HepG2 (cell line): ENCODE measurements around the gene NCOA4. TPM values are rescaled to one million over a fixed set of nuclear protein-coding genes. Genes with fewer than 3 reads are reported as not detected.

ENCODE experiments used
- HCFC1 ChIP-seq: fragments of 150-350 bp; IDR thresholded peaks from 2 replicates; pipeline ENCODE4 v1.6.1; 2014; ENCODE audit warnings: low read depth, low read length
- KLF12 ChIP-seq: sonication (generic); formaldehyde crosslinking; IDR thresholded peaks from 2 replicates; pipeline ENCODE4 v1.4.0; 2020; ENCODE audit warnings: missing genetic modification reagents, borderline replicate concordance
- ONECUT2 ChIP-seq: sonication (generic); formaldehyde crosslinking; IDR thresholded peaks from 2 replicates; pipeline ENCODE4 v1.4.0; 2020; ENCODE audit warnings: missing genetic modification reagents
- RNF2 ChIP-seq: fragments of 450-650 bp; conservative IDR thresholded peaks from 2 replicates; pipeline ENCODE4 v1.6.1; 2016; ENCODE audit warnings: low read depth
- RNF219 ChIP-seq: sonication (generic); formaldehyde crosslinking; IDR thresholded peaks from 2 replicates; pipeline ENCODE4 v1.5.0; 2020; ENCODE audit warnings: mild to moderate bottlenecking, missing genetic modification reagents
- SRSF9 ChIP-seq: fragments of 200-400 bp; formaldehyde crosslinking; IDR thresholded peaks from 2 replicates; pipeline ENCODE4 v1.6.1; 2018; ENCODE audit warnings: borderline replicate concordance, mild to moderate bottlenecking, low read depth, low read length; ENCODE audit not compliant: insufficient read depth, poor library complexity, severe bottlenecking
- ZKSCAN5 ChIP-seq: sonication (generic); formaldehyde crosslinking; IDR thresholded peaks from 2 replicates; pipeline ENCODE4 v1.5.1; 2020; ENCODE audit warnings: mild to moderate bottlenecking, missing genetic modification reagents
- ZNF180 ChIP-seq: sonication (generic); formaldehyde crosslinking; IDR thresholded peaks from 2 replicates; pipeline ENCODE4 v1.4.0; 2020; ENCODE audit warnings: low read depth, missing genetic modification reagents, borderline replicate concordance
- ZNF260 ChIP-seq: sonication (generic); formaldehyde crosslinking; IDR thresholded peaks from 2 replicates; pipeline ENCODE4 v1.4.0; 2020; ENCODE audit warnings: missing genetic modification reagents, low read depth, mild to moderate bottlenecking, borderline replicate concordance
- ZNF382 ChIP-seq: sonication (generic); formaldehyde crosslinking; IDR thresholded peaks from 2 replicates; pipeline ENCODE4 v1.5.0; 2020; ENCODE audit warnings: missing genetic modification reagents, mild to moderate bottlenecking, borderline replicate concordance
- ZNF430 ChIP-seq: sonication (generic); formaldehyde crosslinking; IDR thresholded peaks from 2 replicates; pipeline ENCODE4 v1.9.0; 2021; ENCODE audit warnings: mild to moderate bottlenecking, missing genetic modification reagents
- ZNF614 ChIP-seq: IDR thresholded peaks from 2 replicates; pipeline ENCODE4 v1.6.1; 2018; ENCODE audit warnings: missing biosample characterization, missing genetic modification reagents, inconsistent platforms, borderline replicate concordance
- ZSCAN29 ChIP-seq: sonication (generic); formaldehyde crosslinking; conservative IDR thresholded peaks from 2 replicates; pipeline ENCODE4 v1.4.0; 2020; ENCODE audit warnings: mild to moderate bottlenecking, missing genetic modification reagents
- polyA plus RNA-seq, 8 experiments: library from polyadenylated mRNA; depleted of rRNA in 3 of 8; stranded (reverse) in 7 of 8; unstranded in 1 of 8; fragments of >200 nt; fragmentation: Illumina TruSeq in 4 of 8; extraction: Trizol in 4 of 8; gene quantifications; 2 replicates each; pipeline versions ENCODE4 v1.2.1 to v1.2.3, GENCODE V29; 2011 to 2016; ENCODE audit warnings: low read depth in 4 of 8, missing spikeins in 1 of 8, mixed read lengths in 1 of 8; ENCODE audit not compliant: insufficient read depth in 1 of 8
- total RNA-seq, 5 experiments: library from RNA; depleted of rRNA; stranded (reverse); fragments of >200 nt; fragmentation: Illumina TruSeq; extraction: Trizol; gene quantifications; 2 replicates each; pipeline ENCODE4 v1.2.3, GENCODE V29; 2016; ENCODE audit warnings: low read depth in 1 of 5
- TF ChIP-seq, protein P1 (sequence below): sonication (generic); formaldehyde crosslinking; IDR thresholded peaks from 2 replicates; pipeline ENCODE4 v1.5.0; 2020; ENCODE audit warnings: missing genetic modification reagents
- TF ChIP-seq, protein P2 (sequence below): fragments of 450-650 bp; IDR thresholded peaks from 2 replicates; pipeline ENCODE4 v1.6.1; 2017; ENCODE audit warnings: mild to moderate bottlenecking
- TF ChIP-seq, protein P3 (sequence below): sonication (generic); formaldehyde crosslinking; IDR thresholded peaks from 2 replicates; pipeline ENCODE4 v1.4.0; 2020; ENCODE audit warnings: missing genetic modification reagents, borderline replicate concordance

The NCOA4 gene
- total and polyA plus RNA-seq, 2 of the 13 experiments (the other 11 are each of a cell fraction or from before 2014, with no cell fraction given): 306 to 400 TPM

DNA sequence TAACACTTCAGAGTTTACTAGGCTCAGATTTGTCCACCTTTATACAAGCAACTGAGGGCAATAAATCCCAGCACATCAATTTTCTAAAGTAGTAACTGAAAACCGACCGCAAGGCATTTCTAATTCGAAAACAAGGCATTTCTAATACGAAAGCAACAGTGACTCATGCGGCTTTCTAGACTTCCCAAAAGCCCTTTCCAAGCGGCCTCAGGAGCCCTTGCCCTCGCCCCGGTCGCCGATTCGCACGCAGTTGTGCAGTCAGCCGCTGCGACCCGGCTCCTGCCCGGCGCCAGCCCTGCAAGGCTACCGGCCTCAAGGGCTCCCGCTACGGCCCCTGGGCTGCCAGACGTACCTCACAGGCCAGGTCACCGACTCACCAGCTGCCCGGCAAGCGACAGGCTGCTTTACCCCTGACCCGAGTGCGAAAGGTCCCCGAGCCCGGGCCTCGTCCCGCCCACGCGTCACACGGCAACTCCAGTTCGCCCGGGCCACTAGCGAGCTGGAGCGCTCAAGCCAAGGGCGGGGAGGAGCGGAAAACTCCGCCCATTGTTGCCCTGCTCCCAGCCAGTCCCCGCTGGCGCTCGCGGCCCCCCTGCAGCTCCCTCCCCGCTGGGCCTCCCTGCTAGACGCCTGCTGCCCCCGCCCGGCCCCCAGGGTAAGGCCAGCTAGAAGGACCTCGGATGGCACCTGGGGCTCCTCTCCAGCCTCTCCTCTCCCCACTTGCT lies 7.3 kb downstream of the NCOA4 start (continued):
- TF ChIP-seq, protein P1, sequence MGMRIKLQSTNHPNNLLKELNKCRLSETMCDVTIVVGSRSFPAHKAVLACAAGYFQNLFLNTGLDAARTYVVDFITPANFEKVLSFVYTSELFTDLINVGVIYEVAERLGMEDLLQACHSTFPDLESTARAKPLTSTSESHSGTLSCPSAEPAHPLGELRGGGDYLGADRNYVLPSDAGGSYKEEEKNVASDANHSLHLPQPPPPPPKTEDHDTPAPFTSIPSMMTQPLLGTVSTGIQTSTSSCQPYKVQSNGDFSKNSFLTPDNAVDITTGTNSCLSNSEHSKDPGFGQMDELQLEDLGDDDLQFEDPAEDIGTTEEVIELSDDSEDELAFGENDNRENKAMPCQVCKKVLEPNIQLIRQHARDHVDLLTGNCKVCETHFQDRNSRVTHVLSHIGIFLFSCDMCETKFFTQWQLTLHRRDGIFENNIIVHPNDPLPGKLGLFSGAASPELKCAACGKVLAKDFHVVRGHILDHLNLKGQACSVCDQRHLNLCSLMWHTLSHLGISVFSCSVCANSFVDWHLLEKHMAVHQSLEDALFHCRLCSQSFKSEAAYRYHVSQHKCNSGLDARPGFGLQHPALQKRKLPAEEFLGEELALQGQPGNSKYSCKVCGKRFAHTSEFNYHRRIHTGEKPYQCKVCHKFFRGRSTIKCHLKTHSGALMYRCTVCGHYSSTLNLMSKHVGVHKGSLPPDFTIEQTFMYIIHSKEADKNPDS (CRISPR knock-in tag): no peak
- TF ChIP-seq ZKSCAN5: peak; percentile 71
- no peak for TF ChIP-seq RNF2
- no peak for TF ChIP-seq ZNF180
- peak; percentile 92 for TF ChIP-seq ZNF430 (CRISPR knock-in tag)
- peak; percentile 74; the same call in 1 of the 2 replicates for TF ChIP-seq ZSCAN29
- TF ChIP-seq SRSF9: no peak
- TF ChIP-seq HCFC1: no peak
- no peak for TF ChIP-seq ZNF382 (CRISPR knock-in tag)
- TF ChIP-seq ZNF614 (CRISPR knock-in tag): peak; percentile 79; the same call in 1 of the 2 replicates
- TF ChIP-seq RNF219 (CRISPR knock-in tag): no peak
- TF ChIP-seq, protein P2, sequence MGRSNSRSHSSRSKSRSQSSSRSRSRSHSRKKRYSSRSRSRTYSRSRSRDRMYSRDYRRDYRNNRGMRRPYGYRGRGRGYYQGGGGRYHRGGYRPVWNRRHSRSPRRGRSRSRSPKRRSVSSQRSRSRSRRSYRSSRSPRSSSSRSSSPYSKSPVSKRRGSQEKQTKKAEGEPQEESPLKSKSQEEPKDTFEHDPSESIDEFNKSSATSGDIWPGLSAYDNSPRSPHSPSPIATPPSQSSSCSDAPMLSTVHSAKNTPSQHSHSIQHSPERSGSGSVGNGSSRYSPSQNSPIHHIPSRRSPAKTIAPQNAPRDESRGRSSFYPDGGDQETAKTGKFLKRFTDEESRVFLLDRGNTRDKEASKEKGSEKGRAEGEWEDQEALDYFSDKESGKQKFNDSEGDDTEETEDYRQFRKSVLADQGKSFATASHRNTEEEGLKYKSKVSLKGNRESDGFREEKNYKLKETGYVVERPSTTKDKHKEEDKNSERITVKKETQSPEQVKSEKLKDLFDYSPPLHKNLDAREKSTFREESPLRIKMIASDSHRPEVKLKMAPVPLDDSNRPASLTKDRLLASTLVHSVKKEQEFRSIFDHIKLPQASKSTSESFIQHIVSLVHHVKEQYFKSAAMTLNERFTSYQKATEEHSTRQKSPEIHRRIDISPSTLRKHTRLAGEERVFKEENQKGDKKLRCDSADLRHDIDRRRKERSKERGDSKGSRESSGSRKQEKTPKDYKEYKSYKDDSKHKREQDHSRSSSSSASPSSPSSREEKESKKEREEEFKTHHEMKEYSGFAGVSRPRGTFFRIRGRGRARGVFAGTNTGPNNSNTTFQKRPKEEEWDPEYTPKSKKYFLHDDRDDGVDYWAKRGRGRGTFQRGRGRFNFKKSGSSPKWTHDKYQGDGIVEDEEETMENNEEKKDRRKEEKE: no peak
- no peak for TF ChIP-seq ZNF260 (CRISPR knock-in tag)
- TF ChIP-seq, protein P3, sequence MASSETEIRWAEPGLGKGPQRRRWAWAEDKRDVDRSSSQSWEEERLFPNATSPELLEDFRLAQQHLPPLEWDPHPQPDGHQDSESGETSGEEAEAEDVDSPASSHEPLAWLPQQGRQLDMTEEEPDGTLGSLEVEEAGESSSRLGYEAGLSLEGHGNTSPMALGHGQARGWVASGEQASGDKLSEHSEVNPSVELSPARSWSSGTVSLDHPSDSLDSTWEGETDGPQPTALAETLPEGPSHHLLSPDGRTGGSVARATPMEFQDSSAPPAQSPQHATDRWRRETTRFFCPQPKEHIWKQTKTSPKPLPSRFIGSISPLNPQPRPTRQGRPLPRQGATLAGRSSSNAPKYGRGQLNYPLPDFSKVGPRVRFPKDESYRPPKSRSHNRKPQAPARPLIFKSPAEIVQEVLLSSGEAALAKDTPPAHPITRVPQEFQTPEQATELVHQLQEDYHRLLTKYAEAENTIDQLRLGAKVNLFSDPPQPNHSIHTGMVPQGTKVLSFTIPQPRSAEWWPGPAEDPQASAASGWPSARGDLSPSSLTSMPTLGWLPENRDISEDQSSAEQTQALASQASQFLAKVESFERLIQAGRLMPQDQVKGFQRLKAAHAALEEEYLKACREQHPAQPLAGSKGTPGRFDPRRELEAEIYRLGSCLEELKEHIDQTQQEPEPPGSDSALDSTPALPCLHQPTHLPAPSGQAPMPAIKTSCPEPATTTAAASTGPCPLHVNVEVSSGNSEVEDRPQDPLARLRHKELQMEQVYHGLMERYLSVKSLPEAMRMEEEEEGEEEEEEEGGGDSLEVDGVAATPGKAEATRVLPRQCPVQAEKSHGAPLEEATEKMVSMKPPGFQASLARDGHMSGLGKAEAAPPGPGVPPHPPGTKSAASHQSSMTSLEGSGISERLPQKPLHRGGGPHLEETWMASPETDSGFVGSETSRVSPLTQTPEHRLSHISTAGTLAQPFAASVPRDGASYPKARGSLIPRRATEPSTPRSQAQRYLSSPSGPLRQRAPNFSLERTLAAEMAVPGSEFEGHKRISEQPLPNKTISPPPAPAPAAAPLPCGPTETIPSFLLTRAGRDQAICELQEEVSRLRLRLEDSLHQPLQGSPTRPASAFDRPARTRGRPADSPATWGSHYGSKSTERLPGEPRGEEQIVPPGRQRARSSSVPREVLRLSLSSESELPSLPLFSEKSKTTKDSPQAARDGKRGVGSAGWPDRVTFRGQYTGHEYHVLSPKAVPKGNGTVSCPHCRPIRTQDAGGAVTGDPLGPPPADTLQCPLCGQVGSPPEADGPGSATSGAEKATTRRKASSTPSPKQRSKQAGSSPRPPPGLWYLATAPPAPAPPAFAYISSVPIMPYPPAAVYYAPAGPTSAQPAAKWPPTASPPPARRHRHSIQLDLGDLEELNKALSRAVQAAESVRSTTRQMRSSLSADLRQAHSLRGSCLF: peak; percentile 77; the same call in 1 of the 2 replicates
- TF ChIP-seq KLF12: peak; percentile 42; the same call in 1 of the 2 replicates
- 0 out of 2 replicates have a peak, but pooled peaks have one; percentile 45 for TF ChIP-seq ONECUT2 (CRISPR knock-in tag)
